ENCODE data around the gene DCXR. TPM values are rescaled to one million over a fixed set of nuclear protein-coding genes. Genes with fewer than 3 reads are reported as not detected.

The DCXR gene
- total and polyA plus RNA-seq, 2 of the 13 experiments (the other 11 are each of a cell fraction or from before 2014, with no cell fraction given) = 287 to 311 TPM

DNA sequence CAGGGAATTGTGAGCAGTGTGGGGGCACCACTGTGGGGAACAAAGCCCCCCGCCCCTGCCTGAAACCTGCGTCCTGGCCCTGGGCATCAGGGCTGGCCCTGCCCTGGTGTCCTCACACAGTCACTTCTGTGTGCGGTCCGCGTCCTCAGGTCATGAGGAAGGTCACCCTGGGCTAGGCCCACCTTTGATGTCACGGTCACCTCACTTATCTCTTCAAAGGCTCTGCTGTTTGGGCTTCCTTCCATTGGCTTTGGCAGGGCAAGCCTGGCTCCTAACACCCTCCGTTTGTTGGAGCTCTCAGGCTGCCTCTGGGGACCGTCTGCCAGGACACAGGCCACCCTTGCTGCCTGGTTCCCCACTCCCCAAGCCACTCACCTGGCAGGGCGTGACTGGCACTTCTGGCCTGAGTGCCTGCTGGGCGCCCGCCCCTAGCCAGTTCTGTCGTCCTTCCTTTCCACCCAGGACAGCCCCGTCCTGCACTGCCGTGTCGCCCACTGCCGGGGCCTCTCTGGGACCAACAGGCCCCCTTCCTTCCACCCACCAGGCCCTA lies 23.6 kb downstream of the DCXR start (continued):
- TF ChIP-seq, protein P1, sequence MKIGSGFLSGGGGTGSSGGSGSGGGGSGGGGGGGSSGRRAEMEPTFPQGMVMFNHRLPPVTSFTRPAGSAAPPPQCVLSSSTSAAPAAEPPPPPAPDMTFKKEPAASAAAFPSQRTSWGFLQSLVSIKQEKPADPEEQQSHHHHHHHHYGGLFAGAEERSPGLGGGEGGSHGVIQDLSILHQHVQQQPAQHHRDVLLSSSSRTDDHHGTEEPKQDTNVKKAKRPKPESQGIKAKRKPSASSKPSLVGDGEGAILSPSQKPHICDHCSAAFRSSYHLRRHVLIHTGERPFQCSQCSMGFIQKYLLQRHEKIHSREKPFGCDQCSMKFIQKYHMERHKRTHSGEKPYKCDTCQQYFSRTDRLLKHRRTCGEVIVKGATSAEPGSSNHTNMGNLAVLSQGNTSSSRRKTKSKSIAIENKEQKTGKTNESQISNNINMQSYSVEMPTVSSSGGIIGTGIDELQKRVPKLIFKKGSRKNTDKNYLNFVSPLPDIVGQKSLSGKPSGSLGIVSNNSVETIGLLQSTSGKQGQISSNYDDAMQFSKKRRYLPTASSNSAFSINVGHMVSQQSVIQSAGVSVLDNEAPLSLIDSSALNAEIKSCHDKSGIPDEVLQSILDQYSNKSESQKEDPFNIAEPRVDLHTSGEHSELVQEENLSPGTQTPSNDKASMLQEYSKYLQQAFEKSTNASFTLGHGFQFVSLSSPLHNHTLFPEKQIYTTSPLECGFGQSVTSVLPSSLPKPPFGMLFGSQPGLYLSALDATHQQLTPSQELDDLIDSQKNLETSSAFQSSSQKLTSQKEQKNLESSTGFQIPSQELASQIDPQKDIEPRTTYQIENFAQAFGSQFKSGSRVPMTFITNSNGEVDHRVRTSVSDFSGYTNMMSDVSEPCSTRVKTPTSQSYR (CRISPR knock-in tag; IDR thresholded peaks at IDR 0.05; ENCODE audit: borderline replicate concordance) = peak; percentile 45; the same call in 1 of the 2 replicates
- TF ChIP-seq ZNF121 (CRISPR knock-in tag; IDR thresholded peaks at IDR 0.05) = peak; percentile 42; the same call in 1 of the 2 replicates
- TF ChIP-seq FOXA1 (IDR thresholded peaks at IDR 0.05) = no peak
- peak; percentile 10; the same call in 1 of the 2 replicates for TF ChIP-seq FOXA1 (CRISPR knock-in tag; IDR thresholded peaks at IDR 0.05)
- TF ChIP-seq LCORL (IDR thresholded peaks at IDR 0.05) = no peak
- peak; percentile 52; the same call in 1 of the 2 replicates for TF ChIP-seq LCORL (CRISPR knock-in tag; IDR thresholded peaks at IDR 0.05)
- TF ChIP-seq ZNF670 (CRISPR knock-in tag; IDR thresholded peaks at IDR 0.05; ENCODE audit: borderline replicate concordance) = no peak
- peak; percentile 54; the same call in 1 of the 2 replicates for TF ChIP-seq RXRB (CRISPR knock-in tag; IDR thresholded peaks at IDR 0.05; ENCODE audit: borderline replicate concordance)
- no peak for TF ChIP-seq ZNF772 (CRISPR knock-in tag; IDR thresholded peaks at IDR 0.05)
- TF ChIP-seq PITX1 (CRISPR knock-in tag; IDR thresholded peaks at IDR 0.05) = peak; percentile 56; the same call in 1 of the 2 replicates
- TF ChIP-seq, protein P2, sequence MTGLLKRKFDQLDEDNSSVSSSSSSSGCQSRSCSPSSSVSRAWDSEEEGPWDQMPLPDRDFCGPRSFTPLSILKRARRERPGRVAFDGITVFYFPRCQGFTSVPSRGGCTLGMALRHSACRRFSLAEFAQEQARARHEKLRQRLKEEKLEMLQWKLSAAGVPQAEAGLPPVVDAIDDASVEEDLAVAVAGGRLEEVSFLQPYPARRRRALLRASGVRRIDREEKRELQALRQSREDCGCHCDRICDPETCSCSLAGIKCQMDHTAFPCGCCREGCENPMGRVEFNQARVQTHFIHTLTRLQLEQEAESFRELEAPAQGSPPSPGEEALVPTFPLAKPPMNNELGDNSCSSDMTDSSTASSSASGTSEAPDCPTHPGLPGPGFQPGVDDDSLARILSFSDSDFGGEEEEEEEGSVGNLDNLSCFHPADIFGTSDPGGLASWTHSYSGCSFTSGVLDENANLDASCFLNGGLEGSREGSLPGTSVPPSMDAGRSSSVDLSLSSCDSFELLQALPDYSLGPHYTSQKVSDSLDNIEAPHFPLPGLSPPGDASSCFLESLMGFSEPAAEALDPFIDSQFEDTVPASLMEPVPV (CRISPR knock-in tag; IDR thresholded peaks at IDR 0.05) = peak; percentile 38; the same call in 1 of the 2 replicates
- TF ChIP-seq HIC2 (CRISPR knock-in tag; IDR thresholded peaks at IDR 0.05; ENCODE audit: low read depth) = peak; percentile 83
- peak; percentile 50; the same call in 1 of the 2 replicates for TF ChIP-seq BCL6 (CRISPR knock-in tag; IDR thresholded peaks at IDR 0.05)
- TF ChIP-seq ESRRA (CRISPR knock-in tag; IDR thresholded peaks at IDR 0.05; ENCODE audit: low read depth) = peak; percentile 86; the same call in 1 of the 2 replicates
- TF ChIP-seq ELF3 (CRISPR knock-in tag; IDR thresholded peaks at IDR 0.05) = peak; percentile 53; the same call in 1 of the 2 replicates
- 0 out of 2 replicates have a peak, but pooled peaks have one; percentile 6 for TF ChIP-seq ZNF333 (CRISPR knock-in tag; IDR thresholded peaks at IDR 0.05; ENCODE audit: borderline replicate concordance)
- no peak for TF ChIP-seq ZNF225 (CRISPR knock-in tag; IDR thresholded peaks at IDR 0.05)
- peak; percentile 73; the same call in 1 of the 2 replicates for TF ChIP-seq ZNF296 (CRISPR knock-in tag; conservative IDR thresholded peaks at IDR 0.05)
- TF ChIP-seq, protein P3, sequence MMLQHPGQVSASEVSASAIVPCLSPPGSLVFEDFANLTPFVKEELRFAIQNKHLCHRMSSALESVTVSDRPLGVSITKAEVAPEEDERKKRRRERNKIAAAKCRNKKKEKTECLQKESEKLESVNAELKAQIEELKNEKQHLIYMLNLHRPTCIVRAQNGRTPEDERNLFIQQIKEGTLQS (CRISPR knock-in tag; IDR thresholded peaks at IDR 0.05) = no peak
- no peak for TF ChIP-seq TOE1 (CRISPR knock-in tag; IDR thresholded peaks at IDR 0.05)
- TF ChIP-seq SP4 (CRISPR knock-in tag; IDR thresholded peaks at IDR 0.05) = peak; percentile 52; the same call in 1 of the 2 replicates
- peak; percentile 44; the same call in 1 of the 2 replicates for TF ChIP-seq HOXA3 (CRISPR knock-in tag; IDR thresholded peaks at IDR 0.05)
- peak; percentile 98 for TF ChIP-seq HNRNPL (IDR thresholded peaks at IDR 0.05; ENCODE audit: low read depth, low read length)
- TF ChIP-seq XRCC5 (optimal IDR thresholded peaks at IDR 0.05; ENCODE audit: low read length) = peak; percentile 20
- TF ChIP-seq FOXJ3 (CRISPR knock-in tag; IDR thresholded peaks at IDR 0.05; ENCODE audit: borderline replicate concordance) = peak; percentile 15; the same call in 1 of the 2 replicates
- peak; percentile 66 for TF ChIP-seq NR2C2 (CRISPR knock-in tag; IDR thresholded peaks at IDR 0.05; ENCODE audit: borderline replicate concordance)
